HG03280 (cell line): Measurements from ENCODE around the gene ABTB1.
"Not testable (repeated sequence)": the region's sequence is repeated elsewhere in the genome, so short reads cannot be mapped to it uniquely, and the experiment has no call there.

Experiments
- ATAC-seq: cut with Tn5 transposase; IDR thresholded peaks from one replicate; pipeline ENCODE4 v1.9.1; 2021; ENCODE audit warnings: mild to moderate bottlenecking, moderate library complexity; ENCODE audit not compliant: unreplicated experiment

Gene ABTB1

DNA sequence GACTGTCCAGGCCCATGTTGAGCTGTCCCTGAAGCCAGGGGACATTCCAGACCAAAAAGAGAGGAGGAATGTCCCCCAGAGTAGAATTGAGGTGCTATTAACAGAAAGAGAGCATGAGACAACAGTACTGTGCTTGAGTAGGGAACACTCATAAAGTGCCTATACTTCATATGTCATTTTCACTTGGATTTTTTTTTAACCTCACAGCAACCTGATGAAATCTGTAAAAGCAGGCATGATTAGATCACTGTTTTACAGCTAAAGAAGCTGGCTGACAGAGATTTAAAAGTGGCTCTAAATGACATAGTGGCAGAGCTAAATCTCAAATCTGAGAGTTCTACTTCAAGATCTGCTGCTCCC, 24.9 kb upstream of the ABTB1 start:
- no peak for ATAC-seq

DNA sequence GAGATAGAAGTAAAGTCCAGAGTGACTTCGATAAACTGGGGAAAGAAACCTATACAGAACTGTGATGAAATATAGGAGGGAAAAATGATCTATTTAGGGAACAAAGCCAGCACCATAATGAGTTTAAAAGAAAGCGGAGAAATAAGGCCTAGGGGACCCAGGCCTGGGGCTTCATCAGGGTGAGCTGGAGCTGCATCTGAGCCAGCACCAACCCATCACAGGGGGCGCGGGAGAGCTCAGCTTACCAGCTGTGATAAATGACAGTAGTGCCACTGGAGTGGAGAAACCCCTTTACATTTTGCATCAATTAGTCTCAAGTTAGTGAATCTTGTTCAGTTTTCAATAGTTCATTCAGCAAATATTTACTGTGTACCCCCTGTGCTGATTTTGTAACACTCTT, 22.5 kb upstream of the ABTB1 start:
- ATAC-seq: no peak

DNA sequence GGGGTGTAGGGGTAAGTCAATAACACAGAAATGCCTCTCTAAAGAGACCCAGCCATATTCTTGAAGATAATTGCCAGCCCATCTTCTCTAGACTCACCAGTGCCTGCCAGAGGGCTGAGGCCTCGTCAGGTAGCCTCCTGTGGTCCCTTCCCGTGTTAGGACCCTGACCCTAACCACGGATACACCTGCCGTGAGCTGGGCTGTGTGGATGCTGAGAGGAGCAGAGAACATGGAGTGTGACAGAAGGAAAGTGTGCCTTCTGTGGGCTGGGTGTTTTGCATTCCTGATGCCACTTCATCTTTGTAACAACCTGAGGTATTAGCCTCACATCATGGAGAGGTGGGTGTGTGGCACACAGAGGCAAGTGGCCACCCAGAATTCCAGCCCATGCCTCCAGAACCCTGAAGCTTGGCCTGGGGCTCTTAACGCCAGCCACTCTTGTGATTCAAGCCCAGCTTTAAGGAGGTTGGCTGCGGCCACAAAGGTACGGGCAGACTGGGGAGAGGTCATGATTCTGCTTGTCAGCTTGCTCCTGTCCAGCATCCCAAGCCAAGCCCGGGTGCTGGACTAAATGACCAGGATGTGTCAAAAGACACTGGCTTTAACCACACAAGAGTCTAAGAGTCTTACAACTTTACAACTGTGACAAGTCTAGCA, 21.1 kb upstream of the ABTB1 start:
- no peak for ATAC-seq

DNA sequence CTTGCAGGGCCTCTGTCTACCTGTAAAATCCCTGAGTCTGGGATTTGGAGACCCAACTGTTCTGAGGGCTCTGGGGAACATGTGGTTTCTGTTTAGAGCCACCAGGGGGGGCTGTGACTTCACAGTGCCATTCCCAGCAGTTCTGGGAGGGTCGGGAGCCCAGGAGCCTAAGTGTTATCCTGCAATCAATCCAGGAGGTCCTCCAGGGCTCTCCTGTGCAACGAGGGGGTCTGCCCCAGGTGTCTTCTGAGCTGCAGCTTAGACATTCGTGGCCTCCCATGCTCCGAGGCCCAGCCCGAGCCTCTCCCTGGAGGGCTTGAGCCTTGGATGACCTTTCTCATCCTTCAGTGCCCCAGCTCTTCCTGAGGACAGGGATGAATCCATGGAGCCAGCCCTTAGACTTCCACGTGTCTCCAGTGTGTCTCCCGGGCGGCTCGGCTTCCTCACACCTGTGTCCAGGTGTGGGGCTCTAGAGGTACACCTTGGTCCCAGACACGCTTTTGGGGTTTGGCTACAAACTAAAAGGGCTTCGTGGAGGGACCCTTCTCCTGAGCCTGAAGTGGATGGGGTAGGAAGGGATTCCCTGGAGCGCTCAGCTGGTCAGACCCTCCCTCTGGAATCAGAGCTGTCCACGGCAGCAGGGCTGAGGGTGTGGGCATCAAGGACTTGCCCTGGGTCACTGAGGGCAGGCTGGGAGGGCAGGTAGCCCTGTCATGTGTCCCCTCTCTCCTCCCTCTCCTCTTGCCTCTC, 20.3 kb upstream of the ABTB1 start:
- no peak for ATAC-seq

DNA sequence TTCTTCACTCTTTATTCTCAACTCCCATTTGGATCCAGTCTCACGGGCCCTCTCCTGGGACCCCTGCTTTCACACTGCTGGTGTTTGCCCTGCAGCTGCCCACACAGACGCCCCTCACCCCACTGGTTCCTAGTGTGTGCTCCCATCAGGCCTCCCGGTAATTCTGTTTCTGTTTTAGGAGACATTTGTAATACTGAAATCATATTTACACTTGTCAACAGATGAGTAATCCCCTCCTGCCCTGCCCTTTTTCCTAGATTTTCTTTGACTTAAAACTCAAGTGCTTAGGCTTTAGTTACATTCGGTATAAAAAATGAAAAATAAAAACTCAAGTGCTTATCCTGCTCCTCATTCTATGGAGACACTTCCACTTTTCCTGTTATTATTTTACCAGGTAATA, 18.4 kb upstream of the ABTB1 start:
- no peak for ATAC-seq

DNA sequence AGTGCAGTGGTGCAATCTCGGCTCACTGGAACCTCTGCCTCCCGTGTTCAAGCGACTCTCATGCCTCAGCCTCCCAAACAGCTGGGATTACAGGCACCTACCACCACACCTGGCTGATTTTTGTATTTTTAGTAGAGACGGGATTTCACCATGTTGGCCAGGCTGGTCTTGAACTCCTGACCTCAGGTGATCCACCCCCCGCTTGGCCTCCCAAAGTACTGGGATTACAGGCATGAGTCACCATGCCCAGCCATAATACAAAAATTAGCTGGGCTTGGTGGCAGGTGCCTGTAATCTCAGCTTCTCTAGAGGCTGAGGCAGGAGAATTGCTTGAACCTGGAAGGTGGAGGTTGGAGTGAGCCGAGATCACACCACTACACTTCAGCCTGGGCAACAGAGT, 17.8 kb upstream of the ABTB1 start:
- not testable (repeated sequence) for ATAC-seq

DNA sequence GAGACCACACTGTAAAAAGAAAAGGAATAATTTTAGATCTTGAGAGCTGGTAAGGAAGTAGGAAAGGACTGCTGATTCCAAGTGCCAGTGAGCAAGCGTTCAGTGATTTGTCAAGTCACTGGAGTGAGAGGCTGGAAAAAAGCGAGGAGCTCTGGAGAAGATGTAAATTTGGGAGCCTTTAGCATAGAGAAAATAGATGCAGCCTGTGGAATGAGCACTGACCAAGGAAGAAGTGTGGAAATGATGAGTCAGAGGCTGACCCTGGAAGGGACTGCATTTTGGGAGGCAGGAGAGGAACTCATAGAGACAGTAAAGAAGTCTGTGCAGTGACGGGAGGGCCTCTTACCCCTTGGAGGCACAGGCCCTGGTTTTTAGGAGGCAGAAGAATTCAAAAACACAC, 17.1 kb upstream of the ABTB1 start:
- no peak for ATAC-seq

DNA sequence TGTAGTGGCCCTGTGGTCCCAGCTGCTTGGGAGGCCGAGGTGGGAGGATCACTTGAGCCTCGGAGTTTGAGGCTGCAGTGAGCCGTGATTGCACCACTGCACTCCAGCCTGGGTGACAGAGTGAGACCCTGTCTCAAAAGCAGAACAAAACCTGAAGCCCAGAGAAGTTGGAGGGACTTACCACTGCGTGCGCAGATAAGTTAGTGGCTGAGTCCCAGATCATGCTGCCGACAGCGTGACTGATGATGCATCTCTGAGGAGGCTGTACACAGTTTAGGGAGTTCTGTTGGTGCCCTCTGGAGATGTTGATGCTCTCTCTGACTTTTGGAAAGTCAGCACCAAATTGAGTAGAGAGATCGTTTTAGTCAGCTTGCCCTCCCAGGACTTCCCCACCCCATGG, 15.8 kb upstream of the ABTB1 start:
- no peak for ATAC-seq

DNA sequence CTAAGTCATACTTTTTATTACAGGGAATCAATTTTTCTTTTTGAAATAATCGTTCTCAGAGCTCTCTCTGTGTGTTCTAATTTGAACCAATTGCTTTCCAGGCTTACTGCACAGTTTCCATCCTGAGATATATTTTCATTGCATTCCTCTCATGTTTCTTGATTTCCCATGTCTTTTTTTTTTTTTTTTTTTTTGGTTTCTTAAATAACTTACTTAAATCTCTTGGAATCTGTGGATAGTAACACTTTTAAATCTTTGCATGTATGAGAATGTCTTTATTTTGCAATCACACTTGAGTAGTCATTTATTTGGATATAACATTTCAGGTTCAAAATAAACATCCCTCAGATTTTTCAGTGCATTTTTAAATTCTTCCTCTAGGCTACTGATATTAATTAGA, 14.5 kb upstream of the ABTB1 start:
- ATAC-seq: no peak

DNA sequence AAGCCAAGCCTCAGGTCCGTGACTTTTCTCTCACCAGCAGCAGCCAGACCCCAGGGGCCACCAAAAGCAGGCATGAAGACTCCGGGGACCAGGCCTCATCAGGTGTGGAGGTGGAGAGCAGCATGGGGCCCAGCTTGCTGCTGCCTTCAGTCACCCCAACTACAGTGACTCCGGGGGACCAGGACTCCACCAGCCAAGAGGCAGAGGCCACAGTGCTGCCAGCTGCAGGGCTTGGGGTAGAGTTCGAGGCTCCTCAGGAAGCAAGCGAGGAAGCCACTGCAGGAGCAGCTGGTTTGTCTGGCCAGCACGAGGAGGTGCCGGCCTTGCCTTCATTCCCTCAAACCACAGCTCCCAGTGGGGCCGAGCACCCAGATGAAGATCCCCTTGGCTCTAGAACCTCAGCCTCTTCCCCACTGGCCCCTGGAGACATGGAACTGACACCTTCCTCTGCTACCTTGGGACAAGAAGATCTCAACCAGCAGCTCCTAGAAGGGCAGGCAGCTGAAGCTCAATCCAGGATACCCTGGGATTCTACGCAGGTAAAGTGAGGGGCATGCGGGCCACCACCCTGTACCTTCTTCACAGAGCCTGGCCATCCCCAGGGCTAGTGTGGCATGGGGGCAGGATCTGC, 12.0 kb upstream of the ABTB1 start:
- ATAC-seq: no peak

DNA sequence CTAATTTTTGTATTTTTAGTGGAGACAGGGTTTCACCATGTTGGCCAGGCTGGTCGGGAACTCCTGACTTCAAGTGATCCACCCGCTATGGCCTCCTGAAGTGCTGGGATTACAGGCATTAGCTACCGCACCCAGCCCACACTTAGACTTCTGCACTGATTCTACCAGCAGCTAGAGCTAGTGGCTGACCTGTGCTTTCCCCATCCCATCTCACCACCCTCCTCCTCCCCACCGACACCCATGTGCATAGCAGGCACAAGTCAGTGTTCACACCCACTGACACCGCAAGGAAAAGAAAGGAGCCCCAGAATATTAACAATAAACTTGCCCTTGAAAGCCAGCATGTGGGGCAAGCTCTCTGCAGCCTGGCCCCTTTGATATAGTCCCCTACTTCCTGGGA, 11.2 kb upstream of the ABTB1 start:
- no peak for ATAC-seq

DNA sequence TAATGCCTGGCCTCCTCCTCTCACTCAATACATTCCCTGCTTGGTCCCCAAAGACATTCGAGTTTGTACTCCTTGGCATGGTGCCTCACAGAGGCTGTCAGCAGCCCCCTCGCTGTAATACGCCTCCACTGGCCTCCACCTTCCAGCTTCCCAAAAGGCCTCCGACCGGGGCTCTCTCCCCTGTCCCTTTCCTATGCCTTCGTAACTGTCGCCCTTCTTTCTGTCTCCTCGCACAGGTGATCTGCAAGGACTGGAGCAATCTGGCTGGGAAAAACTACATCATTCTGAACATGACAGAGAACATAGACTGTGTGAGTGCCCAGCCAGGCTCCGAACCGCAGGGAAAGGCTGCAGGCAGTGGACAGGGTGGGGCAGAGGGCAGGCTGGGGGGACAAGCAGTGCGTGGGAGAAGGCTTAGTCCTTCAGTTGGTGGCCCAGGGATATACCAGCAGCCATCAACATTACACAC, 10.7 kb upstream of the ABTB1 start:
- no peak for ATAC-seq

DNA sequence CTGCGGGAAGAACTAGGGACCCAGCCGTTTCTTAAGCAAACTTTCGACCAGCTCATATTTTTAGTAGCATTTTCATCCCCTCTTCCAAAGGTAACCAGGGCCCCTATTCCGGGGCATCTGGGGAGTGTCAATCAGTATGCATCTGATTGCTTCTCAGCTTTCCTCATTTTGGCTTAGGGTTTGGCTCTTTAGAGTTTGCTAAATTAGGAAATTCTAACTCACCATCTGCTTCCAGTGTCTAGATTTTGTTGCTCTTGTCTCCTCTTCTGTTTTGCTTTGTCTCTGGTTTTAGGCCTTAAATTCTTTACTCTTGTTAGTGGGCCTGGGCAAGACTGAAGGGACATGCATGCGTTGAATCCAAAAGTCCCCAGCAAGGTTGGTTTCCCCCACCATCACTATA, 9.6 kb upstream of the ABTB1 start:
- ATAC-seq: no peak

DNA sequence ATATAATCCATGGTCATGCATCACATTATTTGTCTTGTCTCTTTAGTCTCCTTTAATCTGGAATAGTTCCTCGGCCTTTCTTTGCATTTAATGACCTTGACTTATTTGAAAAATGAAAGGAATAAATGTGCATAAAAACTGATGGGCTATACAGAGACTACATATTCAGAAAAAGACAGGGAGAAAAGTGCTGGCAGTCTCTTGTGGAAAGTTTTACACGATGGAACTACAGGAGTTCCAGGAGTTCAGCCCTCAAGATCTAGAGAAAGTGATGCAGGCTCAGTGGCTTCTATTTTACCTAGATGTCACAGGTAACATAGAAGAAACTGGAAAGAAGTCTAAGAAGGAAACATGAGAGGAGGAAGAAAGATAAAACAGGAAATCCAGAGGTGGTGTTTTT, 7.6 kb upstream of the ABTB1 start:
- ATAC-seq: no peak

DNA sequence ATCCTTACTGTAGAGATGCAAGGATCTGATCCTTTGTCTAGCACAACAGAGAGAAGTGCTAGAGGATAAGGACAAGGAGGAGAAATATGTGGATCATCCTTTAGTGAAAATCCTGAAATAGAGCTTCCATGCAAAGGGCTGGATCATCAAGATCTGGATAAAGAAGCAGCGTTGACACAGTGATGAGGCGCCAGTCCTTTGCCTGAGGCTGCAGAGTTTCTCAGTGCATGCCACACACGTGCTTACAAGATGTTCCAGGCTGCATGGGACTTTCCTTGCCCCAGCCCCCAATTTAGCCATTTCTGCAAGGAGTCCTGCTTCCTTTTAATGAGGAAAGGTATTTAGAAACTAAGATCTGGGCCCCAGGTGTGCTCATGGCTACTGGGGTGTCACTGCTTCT, 7.2 kb upstream of the ABTB1 start:
- ATAC-seq: no peak

DNA sequence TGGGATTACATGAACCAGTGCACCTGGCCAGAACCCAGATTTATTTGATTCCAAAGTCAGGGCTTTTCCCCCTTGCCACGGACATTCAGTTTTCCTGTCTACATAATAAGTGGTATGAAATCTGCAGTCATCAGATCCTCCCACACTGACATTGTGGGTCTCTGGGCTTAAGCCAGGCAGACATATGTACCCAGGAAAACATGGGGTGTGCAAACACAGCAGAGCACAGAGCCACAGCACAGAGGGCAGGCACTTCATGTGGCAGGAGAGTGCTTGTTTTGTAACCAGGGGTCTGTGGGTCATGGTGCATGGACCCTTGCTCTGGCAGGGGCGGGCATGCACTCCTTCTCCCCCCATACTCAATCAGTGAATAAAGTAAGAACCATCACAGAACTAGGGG, 6.1 kb upstream of the ABTB1 start:
- no peak for ATAC-seq

DNA sequence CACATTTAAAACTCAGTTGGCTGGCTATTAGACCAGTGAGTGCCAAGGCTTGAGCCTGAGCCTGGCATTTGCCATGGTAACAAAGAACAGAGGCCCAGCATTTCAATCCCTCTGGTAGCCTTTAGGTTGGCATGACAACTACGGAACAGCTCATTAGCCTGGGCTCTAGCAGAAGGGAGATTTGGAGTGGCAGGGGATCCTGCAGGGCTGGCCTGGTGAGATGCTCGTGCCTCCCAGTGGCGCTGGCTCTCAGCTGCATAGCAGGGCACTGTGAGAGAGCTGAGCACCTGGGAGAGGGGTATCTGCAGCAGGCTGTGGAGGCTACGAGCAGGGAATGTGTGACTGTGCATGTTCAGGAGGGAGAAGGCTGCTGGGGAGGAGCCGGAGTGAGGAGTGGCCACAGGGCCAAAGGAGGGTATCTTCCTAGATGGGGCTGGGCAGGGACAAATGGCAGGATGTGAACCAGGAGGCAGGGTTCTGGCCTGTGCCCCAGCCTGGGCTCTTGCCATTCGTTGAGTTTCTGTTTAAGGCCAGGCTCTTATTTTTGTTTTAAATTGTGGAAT, 5.6 kb upstream of the ABTB1 start:
- no peak for ATAC-seq

DNA sequence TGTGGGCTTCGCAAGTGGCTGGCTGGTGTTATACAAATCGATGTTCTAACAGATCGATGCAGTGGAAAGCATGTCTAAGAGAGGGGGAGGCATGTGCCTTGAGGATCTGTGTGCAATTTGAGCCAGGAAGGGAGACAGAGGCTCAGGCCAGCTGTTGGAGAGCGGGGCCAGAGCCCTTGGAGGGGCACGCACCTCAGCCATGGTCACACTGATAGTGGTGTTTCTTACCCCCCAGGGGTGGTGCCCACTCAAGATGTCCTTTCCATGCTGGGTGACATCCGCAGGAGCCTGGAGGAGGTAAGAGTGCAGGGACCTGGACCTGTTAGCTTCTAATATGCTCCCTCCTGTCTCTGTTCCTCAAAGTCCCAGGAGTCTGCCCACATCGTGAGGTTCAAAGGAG, 3.8 kb upstream of the ABTB1 start:
- no peak for ATAC-seq

DNA sequence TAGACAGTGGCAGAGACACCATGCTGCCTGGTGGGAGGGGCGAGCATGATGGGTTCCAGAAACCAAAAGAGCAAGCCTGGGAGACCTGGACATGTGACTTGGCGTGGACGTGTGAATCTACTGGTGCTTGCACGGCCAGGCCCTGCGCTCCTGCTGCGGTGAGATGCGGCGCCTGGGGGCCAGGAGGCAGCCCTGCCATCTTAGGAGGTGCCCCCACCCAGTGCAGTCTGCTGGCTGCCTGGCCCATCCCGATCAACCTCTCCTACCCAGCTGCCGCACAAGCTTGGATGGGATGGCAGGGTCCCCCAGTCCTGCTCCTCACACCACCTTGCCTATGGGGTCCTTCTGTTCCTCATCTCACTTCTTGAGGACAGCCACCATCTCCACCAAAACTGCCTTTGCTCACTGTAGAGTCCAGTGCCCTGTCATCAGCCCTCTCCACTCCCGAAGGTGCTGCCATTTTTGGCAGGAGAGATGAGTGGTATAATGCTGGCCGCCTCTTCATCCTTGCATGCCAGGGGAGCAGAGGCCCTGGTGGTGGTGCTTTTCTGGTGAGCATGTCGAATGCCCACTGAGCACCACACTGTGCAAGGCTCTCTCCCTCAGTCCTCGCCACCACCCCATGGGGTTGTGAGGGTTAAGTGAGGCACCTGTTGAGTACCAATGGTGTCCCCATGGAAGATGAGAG, 3.1 kb upstream of the ABTB1 start:
- no peak for ATAC-seq

DNA sequence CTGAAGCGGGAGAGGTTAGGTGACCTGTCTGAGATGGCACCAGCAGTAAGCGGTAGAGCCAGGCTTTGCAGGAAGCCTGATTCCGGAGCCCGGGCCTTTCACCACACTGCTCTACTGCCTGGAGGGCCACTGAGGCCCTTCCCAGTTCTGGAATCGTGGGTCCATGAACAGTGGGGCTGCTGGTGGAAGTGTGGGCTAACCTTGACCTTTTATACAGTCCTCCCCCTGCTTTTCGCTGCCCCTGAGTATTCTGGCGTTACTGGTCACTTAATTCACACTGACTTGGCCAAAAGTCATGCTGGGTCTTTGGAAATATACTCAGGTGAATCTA, 2.6 kb upstream of the ABTB1 start:
- ATAC-seq: no peak

DNA sequence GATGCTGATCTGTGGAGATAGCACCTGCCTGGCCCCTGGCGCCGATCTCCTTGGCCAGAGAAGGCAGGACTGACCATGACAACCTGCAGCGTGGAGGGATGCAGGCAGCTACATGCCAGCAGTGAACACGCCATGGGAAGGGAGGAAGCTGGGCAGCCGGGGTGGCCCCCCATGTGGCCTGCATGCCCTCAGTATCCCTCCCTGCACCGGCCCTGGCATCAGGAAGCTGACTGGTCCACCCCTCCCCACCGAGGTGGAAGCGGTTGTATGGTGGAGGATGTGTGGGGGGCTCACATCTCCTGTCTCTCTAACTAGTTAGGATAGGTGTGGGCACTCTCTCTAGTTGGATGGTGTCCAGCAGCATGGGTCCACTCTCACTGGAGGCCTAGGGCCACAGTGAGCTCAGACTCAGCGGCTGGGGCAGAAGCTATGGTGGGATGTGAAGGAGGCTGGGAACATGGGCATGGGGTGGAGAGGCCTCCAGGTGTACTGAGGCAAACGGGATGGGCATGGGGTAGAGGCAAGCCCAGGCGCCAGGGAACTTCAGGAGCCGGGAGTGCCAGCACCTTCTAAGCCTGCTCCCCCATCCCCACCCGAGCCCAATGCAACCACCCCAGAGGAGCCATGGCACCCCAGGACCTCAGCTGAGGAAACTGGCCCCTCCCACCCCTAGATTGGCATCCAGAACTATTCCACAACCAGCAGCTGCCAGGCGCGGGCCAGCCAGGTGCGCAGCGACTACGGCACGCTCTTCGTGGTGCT, 1.8 kb upstream of the ABTB1 start:
- no peak for ATAC-seq
